Measurements from ENCODE around the gene ATG101.

ATG101 gene

GRCh38 chr12:52063981-52064649 is 5.7 kb upstream of the ATG101 start:
- H3K4me2 ChIP-seq (ENCODE audit: low read length): no peak overlapping the region
- WGBS (ENCODE audit: extremely low coverage, insufficient coverage, insufficient read length): no CpG with 5 or more reads among the region's 12 CpGs
- H3K9me3 ChIP-seq (ENCODE audit: insufficient read depth, low read depth, low read length): no peaks in the 10 kb centered on the region
- no peak overlapping the region for H2AFZ ChIP-seq (ENCODE audit: insufficient read depth, low read length, poor library complexity)
- H3K9ac ChIP-seq (ENCODE audit: low read length): no peak overlapping the region
- DNase-seq: peak in 1 of 2 donors; percentile 22
- H3K4me1 ChIP-seq (ENCODE audit: control insufficient read depth in 1 of 2, insufficient read depth in 2 of 2, low read length in 2 of 2): peaks cover 0 to 1% of the 10 kb centered on the region in 2 experiments
- no peak overlapping the region for H2BK120ac ChIP-seq (ENCODE audit: insufficient read depth, low read length, poor library complexity)
- H2AK5ac ChIP-seq (ENCODE audit: low read length): no peak overlapping the region
- H3K18ac ChIP-seq (ENCODE audit: low read length): no peak overlapping the region
- H4K8ac ChIP-seq (ENCODE audit: low read depth, low read length): no peak overlapping the region
- H2BK12ac ChIP-seq (ENCODE audit: low read length): no peak overlapping the region
- no peak overlapping the region for H3K14ac ChIP-seq (ENCODE audit: low read length)
- H3K23ac ChIP-seq (ENCODE audit: low read length): no peak overlapping the region
- no peaks in the 10 kb centered on the region for H3K79me2 ChIP-seq (ENCODE audit: control insufficient read depth, insufficient read depth, low read length, poor library complexity)
- H4K91ac ChIP-seq (ENCODE audit: low read depth, low read length): no peak overlapping the region
- no peak overlapping the region for H4K12ac ChIP-seq (ENCODE audit: low read depth, low read length)
- H3K27ac ChIP-seq (ENCODE audit: low read depth, low read length): no peak overlapping the region
- H3K4ac ChIP-seq (ENCODE audit: low read depth, low read length): no peak overlapping the region
- no peaks in the 10 kb centered on the region for H3K27me3 ChIP-seq (ENCODE audit: insufficient read depth, low read length)
- H3K79me1 ChIP-seq (ENCODE audit: low read length): no peaks in the 10 kb centered on the region
- no peak overlapping the region for H3K4me3 ChIP-seq (ENCODE audit: low read depth, low read length)
- H2BK5ac ChIP-seq (ENCODE audit: low read depth, low read length, poor library complexity): no peak overlapping the region
- H3K36me3 ChIP-seq (ENCODE audit: control insufficient read depth in 1 of 2, insufficient read depth in 2 of 2, low read length in 2 of 2): peaks cover 0 to under 1% of the 10 kb centered on the region in 2 experiments

GRCh38 chr12:52066346-52067080 is 3.3 kb upstream of the ATG101 start:
- H2AK5ac ChIP-seq (ENCODE audit: low read length): no peak overlapping the region
- H2BK120ac ChIP-seq (ENCODE audit: insufficient read depth, low read length, poor library complexity): no peak overlapping the region
- no peak overlapping the region for H3K4ac ChIP-seq (ENCODE audit: low read depth, low read length)
- no peak overlapping the region for H2AFZ ChIP-seq (ENCODE audit: insufficient read depth, low read length, poor library complexity)
- H3K79me2 ChIP-seq (ENCODE audit: control insufficient read depth, insufficient read depth, low read length, poor library complexity): peaks cover 11% of the 10 kb centered on the region
- no peak overlapping the region for H3K4me3 ChIP-seq (ENCODE audit: low read depth, low read length)
- H3K4me1 ChIP-seq (ENCODE audit: control insufficient read depth in 1 of 2, insufficient read depth in 2 of 2, low read length in 2 of 2): peaks cover 2 to 10% of the 10 kb centered on the region in 2 experiments
- no peak overlapping the region for H2BK5ac ChIP-seq (ENCODE audit: low read depth, low read length, poor library complexity)
- H4K8ac ChIP-seq (ENCODE audit: low read depth, low read length): no peak overlapping the region
- H3K14ac ChIP-seq (ENCODE audit: low read length): no peak overlapping the region
- no peak overlapping the region for H3K27ac ChIP-seq (ENCODE audit: low read depth, low read length)
- no peaks in the 10 kb centered on the region for H3K9me3 ChIP-seq (ENCODE audit: insufficient read depth, low read depth, low read length)
- WGBS (ENCODE audit: extremely low coverage, insufficient coverage, insufficient read length): no CpG with 5 or more reads among the region's 8 CpGs
- H3K9ac ChIP-seq (ENCODE audit: low read length): no peak overlapping the region
- H3K36me3 ChIP-seq (ENCODE audit: control insufficient read depth in 1 of 2, insufficient read depth in 2 of 2, low read length in 2 of 2): no peaks in the 10 kb centered on the region
- H3K79me1 ChIP-seq (ENCODE audit: low read length): peaks cover 6% of the 10 kb centered on the region
- no peak overlapping the region for H4K12ac ChIP-seq (ENCODE audit: low read depth, low read length)
- no peak overlapping the region for H3K23ac ChIP-seq (ENCODE audit: low read length)
- no peak for DNase-seq
- no peak overlapping the region for H3K18ac ChIP-seq (ENCODE audit: low read length)
- no peaks in the 10 kb centered on the region for H3K27me3 ChIP-seq (ENCODE audit: insufficient read depth, low read length)
- no peak overlapping the region for H2BK12ac ChIP-seq (ENCODE audit: low read length)
- H4K91ac ChIP-seq (ENCODE audit: low read depth, low read length): no peak overlapping the region
- H3K4me2 ChIP-seq (ENCODE audit: low read length): no peak overlapping the region

GRCh38 chr12:52067081-52067374 is 2.8 kb upstream of the ATG101 start:
- no peaks in the 10 kb centered on the region for H3K27me3 ChIP-seq (ENCODE audit: insufficient read depth, low read length)
- H4K8ac ChIP-seq (ENCODE audit: low read depth, low read length): no peak overlapping the region
- no peak overlapping the region for H3K27ac ChIP-seq (ENCODE audit: low read depth, low read length)
- H3K4me3 ChIP-seq (ENCODE audit: low read depth, low read length): no peak overlapping the region
- H3K36me3 ChIP-seq (ENCODE audit: control insufficient read depth in 1 of 2, insufficient read depth in 2 of 2, low read length in 2 of 2): no peaks in the 10 kb centered on the region
- no peak overlapping the region for H2BK5ac ChIP-seq (ENCODE audit: low read depth, low read length, poor library complexity)
- H2AK5ac ChIP-seq (ENCODE audit: low read length): no peak overlapping the region
- peaks cover 2 to 10% of the 10 kb centered on the region in 2 experiments for H3K4me1 ChIP-seq (ENCODE audit: control insufficient read depth in 1 of 2, insufficient read depth in 2 of 2, low read length in 2 of 2)
- H3K14ac ChIP-seq (ENCODE audit: low read length): no peak overlapping the region
- no peak overlapping the region for H4K12ac ChIP-seq (ENCODE audit: low read depth, low read length)
- no peak overlapping the region for H3K4me2 ChIP-seq (ENCODE audit: low read length)
- no peak for DNase-seq
- H3K9me3 ChIP-seq (ENCODE audit: insufficient read depth, low read depth, low read length): no peaks in the 10 kb centered on the region
- H3K79me1 ChIP-seq (ENCODE audit: low read length): peaks cover 6% of the 10 kb centered on the region
- no CpG with 5 or more reads among the region's 3 CpGs for WGBS (ENCODE audit: extremely low coverage, insufficient coverage, insufficient read length)
- H3K18ac ChIP-seq (ENCODE audit: low read length): no peak overlapping the region
- no peak overlapping the region for H4K91ac ChIP-seq (ENCODE audit: low read depth, low read length)
- H3K4ac ChIP-seq (ENCODE audit: low read depth, low read length): no peak overlapping the region
- H3K9ac ChIP-seq (ENCODE audit: low read length): no peak overlapping the region
- no peak overlapping the region for H2AFZ ChIP-seq (ENCODE audit: insufficient read depth, low read length, poor library complexity)
- H2BK12ac ChIP-seq (ENCODE audit: low read length): no peak overlapping the region
- H3K23ac ChIP-seq (ENCODE audit: low read length): no peak overlapping the region
- H3K79me2 ChIP-seq (ENCODE audit: control insufficient read depth, insufficient read depth, low read length, poor library complexity): peaks cover 11% of the 10 kb centered on the region
- no peak overlapping the region for H2BK120ac ChIP-seq (ENCODE audit: insufficient read depth, low read length, poor library complexity)

GRCh38 chr12:52070185-52070925 is 577 bp downstream of the ATG101 start:
- Histone ChIP-seq H2BK120ac (ENCODE audit: insufficient read depth, low read length, poor library complexity) (peak overlapping the region; percentile 99), H2AK5ac (ENCODE audit: low read length) (peak overlapping the region; percentile 80), H2AFZ (ENCODE audit: insufficient read depth, low read length, poor library complexity) (peak overlapping the region; percentile 84), H3K27me3 (ENCODE audit: insufficient read depth, low read length) (no peaks in the 10 kb centered on the region), H3K4me3 (ENCODE audit: low read depth, low read length) (peak overlapping the region; percentile 99), H4K12ac (ENCODE audit: low read depth, low read length) (peak overlapping the region; percentile 83), H4K8ac (ENCODE audit: low read depth, low read length) (peak overlapping the region; percentile 96), H3K27ac (ENCODE audit: low read depth, low read length) (no peak overlapping the region), H3K4ac (ENCODE audit: low read depth, low read length) (peak overlapping the region; percentile 88), H2BK12ac (ENCODE audit: low read length) (no peak overlapping the region), H3K79me2 (ENCODE audit: control insufficient read depth, insufficient read depth, low read length, poor library complexity) (peaks cover 11% of the 10 kb centered on the region), H3K23ac (ENCODE audit: low read length) (no peak overlapping the region), H3K9ac (ENCODE audit: low read length) (peak overlapping the region; percentile 97), H3K79me1 (ENCODE audit: low read length) (peaks cover 6% of the 10 kb centered on the region), H3K4me2 (ENCODE audit: low read length) (peak overlapping the region; percentile 66), H3K18ac (ENCODE audit: low read length) (peak overlapping the region; percentile 90), H2BK5ac (ENCODE audit: low read depth, low read length, poor library complexity) (peak overlapping the region; percentile 42), H3K36me3 (ENCODE audit: control insufficient read depth in 1 of 2, insufficient read depth in 2 of 2, low read length in 2 of 2) (peaks cover 21 to 25% of the 10 kb centered on the region in 2 experiments), H3K9me3 (ENCODE audit: insufficient read depth, low read depth, low read length) (no peaks in the 10 kb centered on the region), H3K4me1 (ENCODE audit: control insufficient read depth in 1 of 2, insufficient read depth in 2 of 2, low read length in 2 of 2) (peaks cover 2 to 14% of the 10 kb centered on the region in 2 experiments), H4K91ac (ENCODE audit: low read depth, low read length) (peak overlapping the region; percentile 98), H3K14ac (ENCODE audit: low read length) (peak overlapping the region; percentile 89)
- WGBS (ENCODE audit: extremely low coverage, insufficient coverage, insufficient read length): no CpG with 5 or more reads among the region's 37 CpGs
- DNase-seq: peak in 1 of 2 donors; percentile 64

All from trophoblast cell (in vitro differentiated cells and primary cell).